Heart left ventricle (tissue), 16 donors: ENCODE measurements around the gene GPC3. TPM values are rescaled to one million over a fixed set of nuclear protein-coding genes. Genes with fewer than 3 reads are reported as not detected.

Experiments
- ATAC-seq, 4 donors: fragments of 200-7000 bp; cut with Tn5 transposase; one replicate each; pipeline ENCODE4 v1.9.1; 2020 to 2022; ENCODE audit warnings: moderate library complexity in 4 of 4, mild to moderate bottlenecking in 3 of 4, moderate number of reproducible peaks in 1 of 4
- DNase-seq, 5 donors: peaks; one replicate each; pipeline ENCODE4 v3.0.0-alpha.2; 2020
- H3K27ac ChIP-seq, 12 donors: fragments of 200-600 bp; sonication (generic) in 4 of 12; one replicate each; pipeline versions ENCODE4 v1.5.0 to v1.8.0; 2016 to 2022; ENCODE audit warnings: mild to moderate bottlenecking in 2 of 12
- H3K27me3 ChIP-seq, 9 donors: fragments of 200-600 bp; sonication (generic) in 2 of 9; one replicate each; pipeline versions ENCODE4 v1.5.1 to v1.8.0; 2016 to 2022; ENCODE audit warnings: mild to moderate bottlenecking in 3 of 9
- H3K36me3 ChIP-seq, 9 donors: fragments of 200-600 bp; sonication (generic) in 2 of 9; one replicate each; pipeline versions ENCODE4 v1.5.0 to v1.8.0; 2018 to 2022; ENCODE audit warnings: mild to moderate bottlenecking in 2 of 9
- H3K4me1 ChIP-seq, 12 donors: fragments of 200-600 bp; sonication (generic) in 4 of 12; one replicate each; pipeline versions ENCODE4 v1.5.0 to v1.8.0; 2016 to 2022; ENCODE audit warnings: mild to moderate bottlenecking in 3 of 12
- H3K4me3 ChIP-seq, 12 donors: fragments of 200-600 bp; sonication (generic) in 4 of 12; one replicate each; pipeline versions ENCODE4 v1.5.0 to v1.8.0; 2017 to 2022; ENCODE audit warnings: mild to moderate bottlenecking in 9 of 12, moderate library complexity in 4 of 12
- H3K9me3 ChIP-seq, 12 donors: fragments of 200-600 bp; sonication (generic) in 4 of 12; one replicate each; pipeline versions ENCODE4 v1.5.0 to v1.8.0; 2016 to 2022; ENCODE audit warnings: mild to moderate bottlenecking in 1 of 12
- CTCF ChIP-seq, 12 donors: fragments of 200-600 bp; sonication (generic) in 4 of 12; IDR thresholded peaks; one replicate each; pipeline versions ENCODE4 v1.5.0 to v1.8.0; 2018 to 2022; ENCODE audit warnings: antibody characterized with exemption in 12 of 12, mild to moderate bottlenecking in 5 of 12
- POLR2A ChIP-seq, 2 donors: fragments of 450-650 bp; IDR thresholded peaks; one replicate each; pipeline ENCODE4 v1.6.1; 2017; ENCODE audit warnings: antibody characterized with exemption in 2 of 2, mild to moderate bottlenecking in 2 of 2, moderate library complexity in 2 of 2
- WGBS, 4 donors: extraction: QIAGEN DNeasy Blood & Tissue Kit in 2 of 4; methylation state at CpG; one replicate each; pipeline versions ENCODE4 v1.1.5 to v1.1.7; 2013 to 2018; 5-methylcytosine and 5-hydroxymethylcytosine counted together
- intact Hi-C, 10 donors: fragments of 100-400 bp; cut with DNase I; formaldehyde crosslinking; loops; one replicate each; pipeline versions ENCODE4 v1.11.1 to v1.14.2; 2022
- polyA plus RNA-seq, 2 donors: library from polyadenylated mRNA; stranded (reverse); fragments of 200-250 nt; gene quantifications; one replicate each; pipeline ENCODE4 v1.2.3, GENCODE V29; 2013
- total RNA-seq, 9 donors: library from RNA; depleted of rRNA in 2 of 9; stranded (reverse); fragments of >200 nt in 2 of 9; fragmentation: NEBNext Ultra II Directional in 3 of 9; extraction: Animal tissue kit (Norgen Biotek cat#: 25700) in 3 of 9; gene quantifications; one replicate each; pipeline versions ENCODE4 v1.1.0 to v1.2.4, GENCODE V29; 2016 to 2023
- donor health status: ischemic (EF 13 %, LVEDD 7.1; RV severe dilation, severe dysfunction).
- donor health status: healthy with polysubstance abuse.
- donor health status: DM: no; HTN: yes; CAD: no.
- donor health status: DM: no; HTN: no; CAD: no.
- donor health status: ischemic (EF 25% LVEDD 6.9; RV normal size, moderate dysfunction).
- donor health status: ischemic (EF 25% LVEDD 5.7; RV mildly dilated, moderate dysfunction).
- donor health status: healthy.
- donor health status: DM: yes; HTN: yes; CAD: no.
- donor health status: ischemic (EF 35%, LVEDD 5.7; RV mildly dilated, moderate dysfunction).
- donor health status: nonischemic (EF 11% LVEDD 7.7; RV severe dilation, severe dysfunction).
- donor health status: DM: yes; HTN: yes; CAD: no.
- donor health status: PGD.
- donor health status: ischemic (EF 29% LVEDD 5.4; RV normal size, mild dysfunction).
- donor health status: nonischemic (EF 23%, LVEDD 6.1; RV moderate dilation, normal function).

Gene GPC3
- total and polyA plus RNA-seq, 11 donors = 0.19 to 16.9 (median 2.8) TPM

DNA sequence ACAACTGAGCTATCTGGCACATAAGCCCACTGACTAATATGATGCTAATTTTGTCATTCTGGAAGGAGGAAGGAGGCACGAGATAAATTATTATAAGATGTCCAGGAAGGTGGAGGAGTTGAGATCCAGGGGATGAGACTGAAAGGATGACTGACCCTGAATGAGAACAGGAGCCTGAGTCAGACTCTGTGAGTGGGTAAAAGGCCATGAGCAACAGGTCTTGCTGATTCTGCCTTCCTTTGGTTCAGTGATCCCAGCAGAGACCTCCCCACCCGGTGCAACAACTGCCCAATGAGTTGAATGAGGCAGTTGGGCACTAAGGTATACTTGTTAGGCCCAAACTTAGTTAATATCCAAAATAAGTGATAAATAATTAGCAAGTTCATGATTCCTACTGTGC, 332.0 kb downstream of the GPC3 start:
- H3K36me3 ChIP-seq = no peaks in the 10 kb centered on the region
- no peaks in the 10 kb centered on the region for H3K4me1 ChIP-seq
- TF ChIP-seq CTCF (IDR thresholded peaks at IDR 0.05) (no peak), POLR2A (IDR thresholded peaks at IDR 0.05) (no peak)
- DNase-seq (no peak), ATAC-seq (no peak)
- no peaks in the 10 kb centered on the region for H3K9me3 ChIP-seq
- intact Hi-C loops = no loop called here
- no peak overlapping the region for H3K4me3 ChIP-seq
- no peak overlapping the region for H3K27ac ChIP-seq
- 65 to 89% (median 70%) methylated on average over 2 of the region's 2 CpGs for whole genome bisulfite sequencing, 4 donors
- peaks cover 0 to 7% (median 0%) of the 10 kb centered on the region in 9 donors for H3K27me3 ChIP-seq

DNA sequence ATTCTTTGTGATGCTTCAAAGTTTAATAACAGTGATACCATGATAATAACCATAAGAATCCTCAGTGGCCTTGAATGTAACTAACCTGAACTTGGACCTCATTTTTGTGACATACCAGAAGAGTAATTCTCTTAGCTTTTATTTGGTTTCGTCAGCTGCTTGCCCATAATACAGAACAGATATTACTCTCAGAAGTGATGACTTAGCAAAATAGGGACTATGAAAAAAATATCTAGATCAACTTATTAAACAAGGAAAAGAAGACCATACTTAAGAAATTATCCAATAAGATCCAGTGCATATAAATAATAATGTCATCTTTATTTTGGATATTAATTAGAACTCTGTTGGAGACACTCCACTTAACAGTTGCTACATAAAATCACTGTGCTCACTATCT, 333.2 kb downstream of the GPC3 start:
- H3K9me3 ChIP-seq = no peaks in the 10 kb centered on the region
- ATAC-seq (no peak), DNase-seq (no peak)
- no peak overlapping the region for H3K27ac ChIP-seq
- WGBS, 4 donors = 89 to 100% (median 94%) methylated on average over 1 of the region's 1 CpG
- intact Hi-C loops = no loop called here
- H3K4me3 ChIP-seq = no peak overlapping the region
- no peaks in the 10 kb centered on the region for H3K4me1 ChIP-seq
- H3K27me3 ChIP-seq = peaks cover 0 to 7% (median 0%) of the 10 kb centered on the region in 9 donors
- no peak for TF ChIP-seq POLR2A (IDR thresholded peaks at IDR 0.05)
- TF ChIP-seq CTCF (IDR thresholded peaks at IDR 0.05) = no peak
- no peaks in the 10 kb centered on the region for H3K36me3 ChIP-seq

DNA sequence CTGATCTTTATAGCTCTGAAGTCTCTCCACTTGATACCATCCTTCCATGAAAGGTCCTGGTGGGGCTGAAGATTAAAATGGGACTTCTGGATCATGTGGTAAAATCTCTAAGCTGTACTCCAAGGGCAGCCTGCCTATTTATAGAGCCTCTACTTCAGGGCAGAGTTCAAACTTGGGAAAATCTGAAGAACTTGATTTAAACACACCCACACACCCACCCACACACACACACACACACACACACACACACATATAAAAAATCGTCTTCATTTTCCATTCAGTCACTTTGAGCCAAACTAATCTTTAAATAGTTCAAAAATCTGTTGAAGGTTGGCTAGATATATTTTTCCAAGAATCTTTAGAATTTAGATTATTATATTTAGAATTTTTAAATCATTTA, 335.2 kb downstream of the GPC3 start:
- Histone ChIP-seq H3K4me1 (peaks cover 0 to 12% (median 0%) of the 10 kb centered on the region in 12 donors), H3K9me3 (no peaks in the 10 kb centered on the region), H3K4me3 (no peak overlapping the region), H3K36me3 (no peaks in the 10 kb centered on the region), H3K27me3 (peaks cover 0 to 7% (median 0%) of the 10 kb centered on the region in 9 donors), H3K27ac (no peak overlapping the region)
- ATAC-seq (no peak), DNase-seq (no peak)
- intact Hi-C loops = no loop called here
- TF ChIP-seq CTCF (IDR thresholded peaks at IDR 0.05) = no peak
- TF ChIP-seq POLR2A (IDR thresholded peaks at IDR 0.05) = no peak
- 26 to 54% (median 37%) methylated on average over 1 of the region's 1 CpG for WGBS, 4 donors

GRCh38 chrX:133649651-133650050, 335.7 kb downstream of the GPC3 start:
- H3K9me3 ChIP-seq = no peaks in the 10 kb centered on the region
- no peak for ATAC-seq
- TF ChIP-seq POLR2A (IDR thresholded peaks at IDR 0.05) (no peak), CTCF (IDR thresholded peaks at IDR 0.05) (no peak)
- DNase-seq = no peak
- H3K4me1 ChIP-seq = peaks cover 0 to 12% (median 0%) of the 10 kb centered on the region in 12 donors
- H3K36me3 ChIP-seq = no peaks in the 10 kb centered on the region
- H3K27ac ChIP-seq = no peak overlapping the region
- no peak overlapping the region for H3K4me3 ChIP-seq
- intact Hi-C loops = no loop called here
- 67 to 100% (median 96%) methylated on average over 1 of the region's 1 CpG for WGBS, 4 donors
- H3K27me3 ChIP-seq = peaks cover 0 to 7% (median 0%) of the 10 kb centered on the region in 9 donors
